ENCODE results near the gene KDM5B. TPM values are rescaled to one million over a fixed set of nuclear protein-coding genes. Genes with fewer than 3 reads are reported as not detected.

Gene KDM5B
- total and polyA plus RNA-seq, 9 of the 15 experiments (the other 6 are each of a cell fraction or from before 2014, with no cell fraction given): 15.4 to 90.6 (median 57.1) TPM

DNA sequence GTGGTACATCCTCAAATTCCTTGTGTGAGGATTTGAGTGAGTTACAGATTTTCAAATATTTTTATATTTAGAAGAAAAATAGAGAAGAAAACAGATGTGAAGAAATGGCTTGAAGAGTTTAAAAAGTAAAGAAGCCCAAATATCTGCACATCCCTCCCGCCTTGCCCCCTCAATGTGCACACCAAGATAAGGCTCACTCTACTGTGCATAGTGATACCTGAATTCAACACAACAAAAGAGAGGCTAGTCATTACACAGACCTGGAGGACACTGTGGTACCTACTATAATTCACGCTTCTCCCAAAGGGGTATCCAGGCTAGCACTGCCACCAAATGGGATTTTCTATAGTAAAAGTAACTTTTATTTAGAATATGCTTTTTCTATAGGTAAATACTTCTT, 53.9 kb downstream of the KDM5B start:
- TF ChIP-seq MTA3 (IDR thresholded peaks at IDR 0.05; ENCODE audit: borderline replicate concordance): no peak
- TF ChIP-seq ZNF785 (CRISPR knock-in tag; IDR thresholded peaks at IDR 0.05): no peak
- TF ChIP-seq TCF3 (CRISPR knock-in tag; IDR thresholded peaks at IDR 0.05): peak; percentile 47
- TF ChIP-seq POLR2AphosphoS5 (IDR thresholded peaks at IDR 0.05; ENCODE audit: control insufficient read depth, insufficient read depth, low read depth, low read length): peak; percentile 39; the same call in 1 of the 2 replicates
- TF ChIP-seq HMG20B (CRISPR knock-in tag; IDR thresholded peaks at IDR 0.05): no peak
- TF ChIP-seq STAT5A (IDR thresholded peaks at IDR 0.05; ENCODE audit: borderline replicate concordance, low read length): 0 out of 2 replicates have a peak, but pooled peaks have one; percentile 14
- TF ChIP-seq TAL1 (IDR thresholded peaks at IDR 0.05): peak; percentile 29; the same call in 1 of the 2 replicates
- Histone ChIP-seq H3K27ac (ENCODE audit: extremely low read depth, low read depth, low read length) (no peak overlapping the region), H4K20me1 (replicated peaks; ENCODE audit: control insufficient read depth, insufficient read depth, low read length) (no peaks in the 10 kb centered on the region), H3K9ac (ENCODE audit: insufficient read depth in 1 of 2, low read depth in 2 of 2, low read length in 2 of 2) (no peak overlapping the region), H3K4me2 (ENCODE audit: insufficient read depth, low read length) (no peak overlapping the region), H2AFZ (ENCODE audit: low read depth, low read length) (no peak overlapping the region), H3K9me3 (replicated peaks; ENCODE audit: control insufficient read depth, insufficient read depth, low read depth, low read length) (no peaks in the 10 kb centered on the region), H3K4me1 (replicated peaks in 1 of 2; ENCODE audit: control insufficient read depth in 2 of 2, insufficient read depth in 2 of 2, low read length in 2 of 2) (no peaks in the 10 kb centered on the region), H3K36me3 (ENCODE audit: control insufficient read depth, insufficient read depth, low read length) (peaks cover 91% of the 10 kb centered on the region), H3K27me3 (ENCODE audit: control insufficient read depth in 2 of 2, insufficient read depth in 2 of 2, low read length in 2 of 2) (no peaks in the 10 kb centered on the region), H3K9me1 (ENCODE audit: control insufficient read depth, insufficient read depth, low read length) (no peaks in the 10 kb centered on the region), H3K4me3 (no peak overlapping the region), H3K79me2 (ENCODE audit: control insufficient read depth, insufficient read depth, low read length) (no peaks in the 10 kb centered on the region)
- ChIA-PET POLR2A (no interaction called here), CTCF (ENCODE audit: low intra/inter-chr PET ratio) (no interaction called here)
- FAIRE-seq (no peak), ATAC-seq (peak; percentile 78), DNase-seq (ENCODE audit: extremely low read depth in 1 of 4, low spot score in 3 of 4) (peak in 2 of 4 experiments; percentile 22 to 40)
- intact Hi-C loops (cut with micrococcal nuclease) (no loop called here), in situ Hi-C loops (cut with MboI) (loop anchor here (10.0 kb wide), 1 partner anchor 241 kb away; no protein-coding TSS in a partner anchor)
- BruUV-seq (replicated peaks): no TSS peak
- 80% methylated on average over 2 of the region's 2 CpGs for WGBS (ENCODE audit: insufficient coverage, low coverage, missing lambda C conversion rate)

DNA sequence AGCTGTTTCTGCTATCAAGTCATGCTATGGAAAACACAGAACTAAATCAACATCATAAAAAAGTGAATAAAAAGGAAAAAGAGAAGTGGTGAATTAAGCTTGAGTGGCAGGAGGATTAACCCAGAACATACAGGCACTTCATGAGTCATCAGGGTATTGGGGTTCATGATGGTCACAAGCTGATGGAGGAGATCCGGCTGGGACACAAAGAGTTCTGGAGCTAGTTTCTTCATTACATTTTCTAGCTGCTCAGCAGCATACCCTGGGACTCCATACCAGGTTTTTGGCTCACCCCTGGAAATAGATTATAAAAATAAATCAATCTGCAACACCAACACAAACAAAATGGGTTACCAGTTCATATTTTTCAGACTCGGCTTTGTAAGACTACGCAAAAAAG, 55.4 kb downstream of the KDM5B start:
- no peak overlapping the region for H3K4me3 ChIP-seq
- peaks cover 92% of the 10 kb centered on the region for H3K36me3 ChIP-seq (ENCODE audit: control insufficient read depth, insufficient read depth, low read length)
- in situ Hi-C loops (cut with MboI): loop anchor here (10.0 kb wide), 1 partner anchor 242 kb away; no protein-coding TSS in a partner anchor
- BruUV-seq (replicated peaks): no TSS peak
- no peaks in the 10 kb centered on the region for H3K9me3 ChIP-seq (replicated peaks; ENCODE audit: control insufficient read depth, insufficient read depth, low read depth, low read length)
- H3K27ac ChIP-seq (ENCODE audit: extremely low read depth, low read depth, low read length): no peak overlapping the region
- H3K27me3 ChIP-seq (ENCODE audit: control insufficient read depth in 2 of 2, insufficient read depth in 2 of 2, low read length in 2 of 2): no peaks in the 10 kb centered on the region
- H3K9ac ChIP-seq (ENCODE audit: insufficient read depth in 1 of 2, low read depth in 2 of 2, low read length in 2 of 2): no peak overlapping the region
- H2AFZ ChIP-seq (ENCODE audit: low read depth, low read length): no peak overlapping the region
- CTCF ChIA-PET (ENCODE audit: low intra/inter-chr PET ratio): no interaction called here
- no peak overlapping the region for H3K4me2 ChIP-seq (ENCODE audit: insufficient read depth, low read length)
- POLR2A ChIA-PET: interaction anchor here (0.7 to 1.4 kb wide), 6 partner anchors 9 to 60 kb away, joined by 3 to 10 read pairs (median 4); no protein-coding TSS in a partner anchor
- ATAC-seq (no peak), FAIRE-seq (no peak), DNase-seq (ENCODE audit: extremely low read depth in 1 of 4, low spot score in 3 of 4) (peak in 1 of 4 experiments; percentile 20)
- 67% methylated on average over 3 of the region's 3 CpGs for WGBS (ENCODE audit: insufficient coverage, low coverage, missing lambda C conversion rate)
- H3K9me1 ChIP-seq (ENCODE audit: control insufficient read depth, insufficient read depth, low read length): no peaks in the 10 kb centered on the region
- no peaks in the 10 kb centered on the region for H4K20me1 ChIP-seq (replicated peaks; ENCODE audit: control insufficient read depth, insufficient read depth, low read length)
- intact Hi-C loops (cut with micrococcal nuclease): no loop called here
- no peaks in the 10 kb centered on the region for H3K4me1 ChIP-seq (replicated peaks in 1 of 2; ENCODE audit: control insufficient read depth in 2 of 2, insufficient read depth in 2 of 2, low read length in 2 of 2)
- no peaks in the 10 kb centered on the region for H3K79me2 ChIP-seq (ENCODE audit: control insufficient read depth, insufficient read depth, low read length)
- TF ChIP-seq KDM2B (CRISPR knock-in tag; IDR thresholded peaks at IDR 0.05): no peak
- TF ChIP-seq, protein P1, sequence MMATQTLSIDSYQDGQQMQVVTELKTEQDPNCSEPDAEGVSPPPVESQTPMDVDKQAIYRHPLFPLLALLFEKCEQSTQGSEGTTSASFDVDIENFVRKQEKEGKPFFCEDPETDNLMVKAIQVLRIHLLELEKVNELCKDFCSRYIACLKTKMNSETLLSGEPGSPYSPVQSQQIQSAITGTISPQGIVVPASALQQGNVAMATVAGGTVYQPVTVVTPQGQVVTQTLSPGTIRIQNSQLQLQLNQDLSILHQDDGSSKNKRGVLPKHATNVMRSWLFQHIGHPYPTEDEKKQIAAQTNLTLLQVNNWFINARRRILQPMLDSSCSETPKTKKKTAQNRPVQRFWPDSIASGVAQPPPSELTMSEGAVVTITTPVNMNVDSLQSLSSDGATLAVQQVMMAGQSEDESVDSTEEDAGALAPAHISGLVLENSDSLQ (IDR thresholded peaks at IDR 0.05): peak; percentile 26; the same call in 1 of the 2 replicates
- TF ChIP-seq, protein P2, sequence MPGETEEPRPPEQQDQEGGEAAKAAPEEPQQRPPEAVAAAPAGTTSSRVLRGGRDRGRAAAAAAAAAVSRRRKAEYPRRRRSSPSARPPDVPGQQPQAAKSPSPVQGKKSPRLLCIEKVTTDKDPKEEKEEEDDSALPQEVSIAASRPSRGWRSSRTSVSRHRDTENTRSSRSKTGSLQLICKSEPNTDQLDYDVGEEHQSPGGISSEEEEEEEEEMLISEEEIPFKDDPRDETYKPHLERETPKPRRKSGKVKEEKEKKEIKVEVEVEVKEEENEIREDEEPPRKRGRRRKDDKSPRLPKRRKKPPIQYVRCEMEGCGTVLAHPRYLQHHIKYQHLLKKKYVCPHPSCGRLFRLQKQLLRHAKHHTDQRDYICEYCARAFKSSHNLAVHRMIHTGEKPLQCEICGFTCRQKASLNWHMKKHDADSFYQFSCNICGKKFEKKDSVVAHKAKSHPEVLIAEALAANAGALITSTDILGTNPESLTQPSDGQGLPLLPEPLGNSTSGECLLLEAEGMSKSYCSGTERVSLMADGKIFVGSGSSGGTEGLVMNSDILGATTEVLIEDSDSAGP (CRISPR knock-in tag; IDR thresholded peaks at IDR 0.05): no peak
- TF ChIP-seq, protein P3, sequence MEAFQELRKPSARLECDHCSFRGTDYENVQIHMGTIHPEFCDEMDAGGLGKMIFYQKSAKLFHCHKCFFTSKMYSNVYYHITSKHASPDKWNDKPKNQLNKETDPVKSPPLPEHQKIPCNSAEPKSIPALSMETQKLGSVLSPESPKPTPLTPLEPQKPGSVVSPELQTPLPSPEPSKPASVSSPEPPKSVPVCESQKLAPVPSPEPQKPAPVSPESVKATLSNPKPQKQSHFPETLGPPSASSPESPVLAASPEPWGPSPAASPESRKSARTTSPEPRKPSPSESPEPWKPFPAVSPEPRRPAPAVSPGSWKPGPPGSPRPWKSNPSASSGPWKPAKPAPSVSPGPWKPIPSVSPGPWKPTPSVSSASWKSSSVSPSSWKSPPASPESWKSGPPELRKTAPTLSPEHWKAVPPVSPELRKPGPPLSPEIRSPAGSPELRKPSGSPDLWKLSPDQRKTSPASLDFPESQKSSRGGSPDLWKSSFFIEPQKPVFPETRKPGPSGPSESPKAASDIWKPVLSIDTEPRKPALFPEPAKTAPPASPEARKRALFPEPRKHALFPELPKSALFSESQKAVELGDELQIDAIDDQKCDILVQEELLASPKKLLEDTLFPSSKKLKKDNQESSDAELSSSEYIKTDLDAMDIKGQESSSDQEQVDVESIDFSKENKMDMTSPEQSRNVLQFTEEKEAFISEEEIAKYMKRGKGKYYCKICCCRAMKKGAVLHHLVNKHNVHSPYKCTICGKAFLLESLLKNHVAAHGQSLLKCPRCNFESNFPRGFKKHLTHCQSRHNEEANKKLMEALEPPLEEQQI (IDR thresholded peaks at IDR 0.05): no peak

Measured in K562 (cell line).